HUES64 (cell line): Measurements from ENCODE around the gene ST6GALNAC3.
"Not testable (repeated sequence)": the region's sequence is repeated elsewhere in the genome, so short reads cannot be mapped to it uniquely, and the experiment has no call there.

Experiments
- H3K27ac ChIP-seq: 2 replicates; pipeline ENCODE4 v1.7.0; 2013; ENCODE audit warnings: low read depth, low read length, inconsistent platforms
- H3K27me3 ChIP-seq: 2 replicates; pipeline ENCODE4 v1.6.1; 2013; ENCODE audit warnings: mild to moderate bottlenecking, low read length; ENCODE audit not compliant: insufficient read depth
- H3K36me3 ChIP-seq: 2 replicates; pipeline ENCODE4 v1.6.1; 2013; ENCODE audit warnings: mild to moderate bottlenecking, low read length; ENCODE audit not compliant: insufficient read depth
- H3K4me1 ChIP-seq: 2 replicates; pipeline ENCODE4 v1.6.1; 2013; ENCODE audit warnings: mild to moderate bottlenecking, low read length, moderate library complexity; ENCODE audit not compliant: insufficient read depth
- H3K4me3 ChIP-seq: 2 replicates; pipeline ENCODE4 v1.5.1; 2013; ENCODE audit warnings: mild to moderate bottlenecking, low read length, moderate library complexity
- H3K9ac ChIP-seq: 2 replicates; pipeline ENCODE4 v1.6.1; 2013; ENCODE audit warnings: mild to moderate bottlenecking, low read depth, low read length
- H3K9me3 ChIP-seq: 2 replicates; pipeline ENCODE4 v1.6.1; 2013; ENCODE audit warnings: low read depth, low read length; ENCODE audit not compliant: insufficient read depth
- WGBS: fragments of 150-250, 120-280 bp; methylation state at CpG from one replicate; pipeline ENCODE4 v1.1.7; 2013; ENCODE audit warnings: missing lambda C conversion rate; 5-methylcytosine and 5-hydroxymethylcytosine counted together

Gene ST6GALNAC3

GRCh38 chr1:76106719-76107235 lies 32.2 kb downstream of the ST6GALNAC3 start:
- 86% methylated on average over 1 of the region's 1 CpG for WGBS
- Histone ChIP-seq H3K36me3 (no peaks in the 10 kb centered on the region), H3K9ac (no peak overlapping the region), H3K27me3 (no peaks in the 10 kb centered on the region), H3K4me1 (peaks cover 9% of the 10 kb centered on the region), H3K4me3 (no peak overlapping the region), H3K9me3 (no peaks in the 10 kb centered on the region), H3K27ac (no peak overlapping the region)

- no peak overlapping the region for H3K9ac ChIP-seq
- H3K4me1 ChIP-seq = peaks cover 4% of the 10 kb centered on the region; the same call in 1 of the 2 replicates
- H3K9me3 ChIP-seq = 0 out of 2 replicates have a peak, but pooled peaks cover 4% of the 10 kb centered on the region
- no peak overlapping the region for H3K27ac ChIP-seq
- no peaks in the 10 kb centered on the region for H3K27me3 ChIP-seq
- H3K4me3 ChIP-seq = no peak overlapping the region
- 92% methylated on average over 4 of the region's 4 CpGs for WGBS
- H3K36me3 ChIP-seq = no peaks in the 10 kb centered on the region
Measured at GRCh38 chr1:76109404-76109803, 34.9 kb downstream of the ST6GALNAC3 start.

- Histone ChIP-seq H3K9me3 (0 out of 2 replicates have a peak, but pooled peaks cover 4% of the 10 kb centered on the region), H3K4me3 (no peak overlapping the region), H3K36me3 (no peaks in the 10 kb centered on the region), H3K27ac (no peak overlapping the region), H3K27me3 (no peaks in the 10 kb centered on the region), H3K9ac (no peak overlapping the region), H3K4me1 (peaks cover 4% of the 10 kb centered on the region; the same call in 1 of the 2 replicates)
- WGBS = 65% methylated on average over 2 of the region's 2 CpGs
Measured at GRCh38 chr1:76109901-76110560, 35.5 kb downstream of the ST6GALNAC3 start.

- no peak overlapping the region for H3K27ac ChIP-seq
- H3K36me3 ChIP-seq = no peaks in the 10 kb centered on the region
- 92% methylated on average over 1 of the region's 1 CpG for WGBS
Measured at GRCh38 chr1:76110666-76111065, 36.1 kb downstream of the ST6GALNAC3 start.

GRCh38 chr1:76112321-76112720 lies 37.8 kb downstream of the ST6GALNAC3 start:
- not testable (repeated sequence) for H3K4me1 ChIP-seq, H3K9me3 ChIP-seq, H3K27ac ChIP-seq, H3K9ac ChIP-seq, H3K27me3 ChIP-seq, H3K4me3 ChIP-seq, H3K36me3 ChIP-seq
- WGBS = 97% methylated on average over 35 of the region's 35 CpGs

More at GRCh38 chr1:76110666-76111065, 36.1 kb downstream of the ST6GALNAC3 start:
- Histone ChIP-seq H3K4me3 (no peak overlapping the region), H3K9ac (no peak overlapping the region), H3K4me1 (peaks cover 4% of the 10 kb centered on the region; the same call in 1 of the 2 replicates), H3K9me3 (0 out of 2 replicates have a peak, but pooled peaks cover 4% of the 10 kb centered on the region), H3K27me3 (no peaks in the 10 kb centered on the region)

- Histone ChIP-seq H3K36me3 (no peaks in the 10 kb centered on the region), H3K9ac (no peak overlapping the region), H3K4me1 (no peaks in the 10 kb centered on the region; the same call in 1 of the 2 replicates), H3K4me3 (no peak overlapping the region), H3K27ac (no peak overlapping the region), H3K9me3 (0 out of 2 replicates have a peak, but pooled peaks cover 4% of the 10 kb centered on the region), H3K27me3 (no peaks in the 10 kb centered on the region)
Measured at GRCh38 chr1:76113446-76113845, 38.9 kb downstream of the ST6GALNAC3 start.

- no CpG with 5 or more reads among the region's 2 CpGs for WGBS
- no peak overlapping the region for H3K27ac ChIP-seq
- H3K4me1 ChIP-seq = no peaks in the 10 kb centered on the region
Measured at GRCh38 chr1:76115171-76115570, 40.6 kb downstream of the ST6GALNAC3 start.

GRCh38 chr1:76121850-76122249 lies 47.3 kb downstream of the ST6GALNAC3 start:
- H3K27me3 ChIP-seq = no peaks in the 10 kb centered on the region
- 95% methylated on average over 4 of the region's 5 CpGs for WGBS
- H3K9ac ChIP-seq = no peak overlapping the region
- no peaks in the 10 kb centered on the region for H3K36me3 ChIP-seq
- H3K4me1 ChIP-seq = no peaks in the 10 kb centered on the region
- H3K27ac ChIP-seq = no peak overlapping the region
- H3K4me3 ChIP-seq = no peak overlapping the region
- H3K9me3 ChIP-seq = no peaks in the 10 kb centered on the region

More at GRCh38 chr1:76115171-76115570, 40.6 kb downstream of the ST6GALNAC3 start:
- H3K9ac ChIP-seq = no peak overlapping the region
- no peak overlapping the region for H3K4me3 ChIP-seq
- no peaks in the 10 kb centered on the region for H3K27me3 ChIP-seq
- H3K36me3 ChIP-seq = no peaks in the 10 kb centered on the region
- H3K9me3 ChIP-seq = 0 out of 2 replicates have a peak, but pooled peaks cover 4% of the 10 kb centered on the region

GRCh38 chr1:76122271-76122670 lies 47.7 kb downstream of the ST6GALNAC3 start:
- 87% methylated on average over 4 of the region's 5 CpGs for WGBS
- no peak overlapping the region for H3K27ac ChIP-seq
- no peaks in the 10 kb centered on the region for H3K27me3 ChIP-seq
- H3K9ac ChIP-seq = no peak overlapping the region
- no peak overlapping the region for H3K4me3 ChIP-seq
- no peaks in the 10 kb centered on the region for H3K4me1 ChIP-seq
- no peaks in the 10 kb centered on the region for H3K9me3 ChIP-seq
- no peaks in the 10 kb centered on the region for H3K36me3 ChIP-seq

- 80% methylated on average over 3 of the region's 5 CpGs for WGBS
- H3K4me3 ChIP-seq, H3K27me3 ChIP-seq, H3K27ac ChIP-seq, H3K9me3 ChIP-seq, H3K36me3 ChIP-seq, H3K9ac ChIP-seq, H3K4me1 ChIP-seq: not testable (repeated sequence)
Measured at GRCh38 chr1:76123411-76124064, 49.0 kb downstream of the ST6GALNAC3 start.

- no peak overlapping the region for H3K9ac ChIP-seq
- no peak overlapping the region for H3K27ac ChIP-seq
- H3K27me3 ChIP-seq = no peaks in the 10 kb centered on the region
- H3K36me3 ChIP-seq = no peaks in the 10 kb centered on the region
- no peaks in the 10 kb centered on the region for H3K9me3 ChIP-seq
- WGBS = 91% methylated on average over 7 of the region's 7 CpGs
- H3K4me3 ChIP-seq = no peak overlapping the region
- no peaks in the 10 kb centered on the region for H3K4me1 ChIP-seq
Measured at GRCh38 chr1:76124196-76124595, 49.6 kb downstream of the ST6GALNAC3 start.
